Activated naive CD8-positive, alpha-beta T cell treated with anti-CD3 and anti-CD28 coated beads, Interleukin-2, amount 10 ng/mL, durations not matched to agents 7 days and 5 days (primary cell): Measurements from ENCODE around the gene CARS1. TPM values are rescaled to one million over a fixed set of nuclear protein-coding genes. Genes with fewer than 3 reads are reported as not detected.
"Not testable (repeated sequence)": the region's sequence is repeated elsewhere in the genome, so short reads cannot be mapped to it uniquely, and the experiment has no call there.

Experiments
- ATAC-seq: fragments of 150-1000 bp; cut with Tn5 transposase; one replicate; pipeline ENCODE4 v1.10.0; 2021; ENCODE audit warnings: low read depth, moderate library complexity
- POLR2A ChIA-PET: fragments of 350-600 bp; sonication (Branson Sonifier 250); formaldehyde crosslinking; loops from one replicate; lab custom pipeline; 2021; ENCODE audit warnings: antibody characterized with exemption; lab: Charles Lee
- DNase-seq: peaks from one replicate; pipeline ENCODE4 v3.0.0; 2021
- H3K27ac Mint-ChIP-seq: one replicate; pipeline ENCODE4 v1.8.0; 2022; ENCODE audit warnings: mild to moderate bottlenecking, mixed read lengths
- H3K27me3 Mint-ChIP-seq: one replicate; pipeline ENCODE4 v1.8.0; 2022; ENCODE audit warnings: mild to moderate bottlenecking, moderate library complexity, mixed read lengths
- H3K36me3 Mint-ChIP-seq: one replicate; pipeline ENCODE4 v1.8.0; 2021; ENCODE audit warnings: mild to moderate bottlenecking, mixed read lengths
- H3K4me1 Mint-ChIP-seq: one replicate; pipeline ENCODE4 v1.8.0; 2021; ENCODE audit warnings: mixed read lengths
- H3K4me3 Mint-ChIP-seq: one replicate; pipeline ENCODE4 v1.8.0; 2022; ENCODE audit warnings: mild to moderate bottlenecking, moderate library complexity, mixed read lengths
- H3K9me3 Mint-ChIP-seq: one replicate; pipeline ENCODE4 v1.8.0; 2021; ENCODE audit warnings: mixed read lengths
- total RNA-seq, 2 experiments: library from RNA; stranded (reverse); gene quantifications; one replicate each; pipeline ENCODE4 v1.2.3, GENCODE V29; 2021

CARS1 gene
- total RNA-seq, 2 experiments from 2014 or later = 100 to 111 TPM

- peaks cover 37% of the 10 kb centered on the region for H3K27me3 Mint-ChIP-seq
- DNase-seq, H3K9me3 Mint-ChIP-seq, POLR2A ChIA-PET, ATAC-seq, H3K36me3 Mint-ChIP-seq, H3K4me1 Mint-ChIP-seq, H3K4me3 Mint-ChIP-seq, H3K27ac Mint-ChIP-seq: not testable (repeated sequence)
Measured at GRCh38 chr11:3063432-3063831, 6.2 kb upstream of the CARS1 start.

GRCh38 chr11:3060436-3061025 lies 3.3 kb upstream of the CARS1 start:
- ATAC-seq (no peak), DNase-seq (no peak)
- Mint-ChIP-seq H3K36me3 (no peaks in the 10 kb centered on the region), H3K9me3 (no peaks in the 10 kb centered on the region), H3K4me1 (peaks cover 13% of the 10 kb centered on the region), H3K4me3 (no peak overlapping the region), H3K27ac (no peak overlapping the region), H3K27me3 (peaks cover 25% of the 10 kb centered on the region)
- POLR2A ChIA-PET = no interaction called here

- peaks cover 5% of the 10 kb centered on the region for H3K36me3 Mint-ChIP-seq
- POLR2A ChIA-PET = interaction anchor here (1.0 kb wide), 1 partner anchor 15 kb away, joined by 4 read pairs; no protein-coding TSS in a partner anchor
- peaks cover 24% of the 10 kb centered on the region for H3K4me1 Mint-ChIP-seq
- DNase-seq = no peak
- H3K4me3 Mint-ChIP-seq = peak overlapping the region; percentile 35
- peaks cover 11% of the 10 kb centered on the region for H3K27me3 Mint-ChIP-seq
- no peak for ATAC-seq
- no peaks in the 10 kb centered on the region for H3K9me3 Mint-ChIP-seq
- no peak overlapping the region for H3K27ac Mint-ChIP-seq
Measured at GRCh38 chr11:3058753-3059664, 1.8 kb upstream of the CARS1 start.

GRCh38 chr11:3056296-3057068 lies 741 bp downstream of the CARS1 start:
- H3K36me3 Mint-ChIP-seq = peaks cover 10% of the 10 kb centered on the region
- peaks cover 36% of the 10 kb centered on the region for H3K4me1 Mint-ChIP-seq
- POLR2A ChIA-PET = interaction anchor here (1.1 to 2.7 kb wide), 10 partner anchors 9 to 323 kb away, joined by 3 to 13 read pairs (median 6); partner anchors contain the start of genes NAP1L4 and ZNF195
- H3K27ac Mint-ChIP-seq = peak overlapping the region; percentile 88
- H3K27me3 Mint-ChIP-seq = peaks cover 4% of the 10 kb centered on the region
- H3K4me3 Mint-ChIP-seq = peak overlapping the region; percentile 87
- DNase-seq = no peak
- peak; percentile 4 for ATAC-seq
- no peaks in the 10 kb centered on the region for H3K9me3 Mint-ChIP-seq

- Mint-ChIP-seq H3K9me3 (no peaks in the 10 kb centered on the region), H3K27me3 (no peaks in the 10 kb centered on the region), H3K4me3 (peak overlapping the region; percentile 87), H3K4me1 (peaks cover 36% of the 10 kb centered on the region), H3K36me3 (peaks cover 10% of the 10 kb centered on the region), H3K27ac (peak overlapping the region; percentile 88)
- no peak for DNase-seq
- ATAC-seq = no peak
- POLR2A ChIA-PET = interaction anchor here (1.2 to 2.7 kb wide), 4 partner anchors 33 to 64 kb away, joined by 3 to 13 read pairs (median 8); partner anchors contain the start of gene NAP1L4
Measured at GRCh38 chr11:3055891-3056290, 1.3 kb downstream of the CARS1 start.

GRCh38 chr11:3052567-3052966 lies 4.7 kb downstream of the CARS1 start:
- Mint-ChIP-seq H3K4me3 (no peak overlapping the region), H3K27ac (no peak overlapping the region), H3K9me3 (no peaks in the 10 kb centered on the region), H3K27me3 (no peaks in the 10 kb centered on the region), H3K36me3 (peaks cover 10% of the 10 kb centered on the region), H3K4me1 (peaks cover 37% of the 10 kb centered on the region)
- POLR2A ChIA-PET = no interaction called here
- no peak for ATAC-seq
- no peak for DNase-seq

GRCh38 chr11:3052109-3052479 lies 5.1 kb downstream of the CARS1 start:
- peak; percentile 40 for ATAC-seq
- Mint-ChIP-seq H3K4me1 (peaks cover 34% of the 10 kb centered on the region), H3K27ac (no peak overlapping the region)

GRCh38 chr11:3051196-3052108 lies 5.8 kb downstream of the CARS1 start:
- peak overlapping the region; percentile 60 for H3K27ac Mint-ChIP-seq
- H3K9me3 Mint-ChIP-seq = no peaks in the 10 kb centered on the region
- no peak for DNase-seq
- no peaks in the 10 kb centered on the region for H3K27me3 Mint-ChIP-seq
- H3K4me1 Mint-ChIP-seq = peaks cover 34% of the 10 kb centered on the region
- ATAC-seq = no peak
- POLR2A ChIA-PET = no interaction called here
- H3K36me3 Mint-ChIP-seq = peaks cover 10% of the 10 kb centered on the region
- H3K4me3 Mint-ChIP-seq = no peak overlapping the region

More at GRCh38 chr11:3052109-3052479, 5.1 kb downstream of the CARS1 start:
- H3K9me3 Mint-ChIP-seq = no peaks in the 10 kb centered on the region
- POLR2A ChIA-PET = no interaction called here
- H3K36me3 Mint-ChIP-seq = peaks cover 10% of the 10 kb centered on the region
- H3K27me3 Mint-ChIP-seq = no peaks in the 10 kb centered on the region
- no peak overlapping the region for H3K4me3 Mint-ChIP-seq
- no peak for DNase-seq

- no peaks in the 10 kb centered on the region for H3K27me3 Mint-ChIP-seq
- H3K9me3 Mint-ChIP-seq = no peaks in the 10 kb centered on the region
- DNase-seq (no peak), ATAC-seq (no peak)
- POLR2A ChIA-PET = no interaction called here
- H3K27ac Mint-ChIP-seq = peak overlapping the region; percentile 60
- peaks cover 10% of the 10 kb centered on the region for H3K36me3 Mint-ChIP-seq
- no peak overlapping the region for H3K4me3 Mint-ChIP-seq
- H3K4me1 Mint-ChIP-seq = peaks cover 27% of the 10 kb centered on the region
Measured at GRCh38 chr11:3050386-3051195, 6.6 kb downstream of the CARS1 start.

- Mint-ChIP-seq H3K4me1 (peaks cover 21% of the 10 kb centered on the region), H3K27me3 (no peaks in the 10 kb centered on the region), H3K27ac (peak overlapping the region; percentile 73), H3K4me3 (no peak overlapping the region), H3K36me3 (peaks cover 10% of the 10 kb centered on the region), H3K9me3 (no peaks in the 10 kb centered on the region)
- ATAC-seq (no peak), DNase-seq (no peak)
- POLR2A ChIA-PET = no interaction called here
Measured at GRCh38 chr11:3049430-3050243, 7.6 kb downstream of the CARS1 start.

GRCh38 chr11:3047637-3048036 lies 9.6 kb downstream of the CARS1 start:
- Mint-ChIP-seq H3K27ac (no peak overlapping the region), H3K36me3 (no peaks in the 10 kb centered on the region), H3K4me1 (peaks cover 12% of the 10 kb centered on the region), H3K4me3 (no peak overlapping the region), H3K27me3 (no peaks in the 10 kb centered on the region), H3K9me3 (no peaks in the 10 kb centered on the region)
- ATAC-seq (no peak), DNase-seq (no peak)
- POLR2A ChIA-PET = interaction anchor here (0.6 to 1.8 kb wide), 2 partner anchors 10 to 60 kb away, joined by 4 to 9 read pairs; partner anchors contain the start of gene CARS1
